ENCODE measurements around the gene GALNT2. TPM values are rescaled to one million over a fixed set of nuclear protein-coding genes. Genes with fewer than 3 reads are reported as not detected.

The GALNT2 gene
- polyA plus RNA-seq, 2 of the 4 experiments (the other 2 are of a cell fraction), result 66.9 to 114 TPM

DNA sequence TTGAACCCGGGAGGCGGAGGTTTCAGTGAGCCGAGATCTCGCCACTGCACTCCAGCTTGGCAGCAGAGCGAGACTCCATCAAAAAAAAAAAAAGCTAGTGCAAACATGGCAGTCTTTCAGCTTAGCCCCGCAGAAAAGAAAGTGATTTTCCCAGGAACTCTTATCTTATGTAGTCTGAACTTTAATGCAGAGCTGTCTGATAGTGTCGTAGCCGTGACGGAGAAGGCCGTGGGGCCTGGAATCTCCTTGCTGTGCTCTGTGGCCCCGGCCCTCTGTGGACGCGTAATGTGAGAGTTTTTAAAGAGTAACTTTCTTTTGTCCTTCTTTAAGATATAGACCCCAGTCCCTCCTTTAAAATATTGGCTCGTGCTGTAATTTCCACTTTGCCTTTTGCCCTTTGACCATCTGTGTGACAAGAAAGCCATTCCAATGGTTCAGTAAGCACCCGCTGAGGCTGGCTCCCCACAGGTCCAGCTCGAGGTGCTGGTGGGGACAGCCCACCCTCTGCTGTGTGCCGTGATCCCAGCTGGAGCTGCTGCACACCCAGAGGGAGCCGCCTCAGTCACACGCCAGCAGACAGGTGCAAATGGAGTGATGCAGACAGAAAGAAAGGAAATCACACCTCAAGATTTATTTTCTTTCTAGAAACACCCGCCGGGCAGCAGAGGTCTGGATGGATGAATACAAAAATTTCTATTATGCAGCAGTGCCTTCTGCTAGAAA lies 195.1 kb downstream of the GALNT2 start:
- Histone ChIP-seq H3K27ac (no peak overlapping the region), H3K4me1 (no peaks in the 10 kb centered on the region), H3K4me2 (no peak overlapping the region), H3K4me3 (no peak overlapping the region), H3K9me3 (no peaks in the 10 kb centered on the region)
- WGBS (ENCODE audit: missing lambda C conversion rate), result 91% methylated on average over 20 of the region's 21 CpGs
- ATAC-seq (no peak), FAIRE-seq (no peak), DNase-seq (ENCODE audit: low read depth in 1 of 2, low spot score in 1 of 2) (no peak)
- no peak for TF ChIP-seq FOXS1 (CRISPR knock-in tag; IDR thresholded peaks at IDR 0.05)
- no peak for TF ChIP-seq HOXB5 (CRISPR knock-in tag; IDR thresholded peaks at IDR 0.05)
- TF ChIP-seq REST (IDR thresholded peaks at IDR 0.05), result no peak
- TF ChIP-seq ATOH8 (CRISPR knock-in tag; IDR thresholded peaks at IDR 0.05; ENCODE audit: low read depth), result no peak
- no peak for TF ChIP-seq NR3C1 (IDR thresholded peaks at IDR 0.05)
- TF ChIP-seq HMGXB4 (CRISPR knock-in tag; IDR thresholded peaks at IDR 0.05; ENCODE audit: borderline replicate concordance), result no peak
- ChIA-PET CTCF (interaction anchor here (0.6 to 1.3 kb wide), 4 partner anchors 9 to 601 kb away, joined by 3 to 5 read pairs (median 4); no protein-coding TSS in a partner anchor), POLR2A (no interaction called here)

DNA sequence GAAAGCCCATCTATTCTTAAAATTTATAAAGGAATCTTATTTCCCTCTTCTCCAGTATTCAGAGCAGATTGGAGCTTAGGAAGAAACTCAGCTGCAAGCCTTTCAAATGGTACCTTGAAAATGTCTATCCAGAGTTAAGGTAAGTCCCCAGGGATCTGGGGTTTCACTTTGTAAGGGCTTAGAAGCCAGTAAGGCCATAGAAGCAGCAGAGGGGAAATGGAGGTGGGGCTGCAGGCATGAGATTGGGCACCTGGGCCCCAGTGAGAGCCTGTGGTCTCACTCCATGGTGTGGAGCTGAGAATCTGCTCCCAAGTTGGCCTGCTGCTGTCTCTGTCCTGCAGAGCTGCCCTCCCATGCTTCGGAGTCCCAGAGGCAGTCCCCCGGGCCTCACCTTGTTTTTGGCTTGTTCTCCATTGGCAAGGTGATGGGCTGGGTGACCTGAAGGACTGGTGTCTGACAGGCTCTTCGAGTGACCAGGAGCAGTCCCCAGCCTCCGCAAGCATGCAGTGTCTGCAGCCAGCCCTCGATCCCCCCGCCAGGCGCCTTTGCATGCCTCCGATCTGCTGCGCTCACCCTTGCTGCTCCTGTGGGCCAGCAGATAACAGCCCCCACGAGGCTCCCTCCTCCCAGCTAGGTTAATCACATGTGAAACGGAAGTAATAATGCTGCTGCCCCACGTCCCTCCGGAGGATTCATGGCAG lies 196.0 kb downstream of the GALNT2 start:
- CTCF ChIA-PET, result interaction anchor here (1.2 kb wide), 1 partner anchor 17 kb away, joined by 3 read pairs; no protein-coding TSS in a partner anchor
- no peak for ATAC-seq

DNA sequence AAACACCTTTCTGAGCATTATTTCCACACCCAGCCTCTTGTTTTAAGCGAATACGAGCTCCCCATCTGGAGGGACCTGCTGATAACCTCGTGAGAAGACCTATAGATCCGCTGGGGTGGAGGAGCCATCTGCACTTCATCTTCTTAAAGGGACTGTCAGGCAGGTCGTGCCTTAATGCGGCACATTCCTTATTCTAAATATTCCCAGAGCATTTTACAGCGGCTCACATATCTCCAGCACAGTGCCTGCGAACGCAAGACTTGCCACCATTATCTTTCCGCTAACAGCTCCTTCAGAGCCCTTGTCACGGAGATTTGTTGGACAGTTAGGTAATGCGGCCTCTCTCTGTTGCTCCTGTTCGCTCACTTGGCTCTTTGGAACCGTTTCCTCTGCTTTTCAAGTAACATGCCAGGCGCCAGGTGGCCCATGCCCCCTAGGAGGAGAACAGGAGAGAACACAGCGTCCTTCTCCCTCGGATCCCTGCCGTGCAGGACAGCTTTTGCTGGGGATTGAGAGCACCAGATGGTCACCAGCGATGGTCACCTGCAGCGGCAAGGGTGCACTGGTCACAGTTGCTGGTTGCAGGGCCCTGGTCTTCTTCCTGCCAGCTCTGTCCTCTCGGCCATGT lies 196.6 kb downstream of the GALNT2 start:
- Histone ChIP-seq H3K27ac (no peak overlapping the region), H3K9me3 (no peaks in the 10 kb centered on the region), H3K4me3 (no peak overlapping the region), H3K4me2 (no peak overlapping the region), H3K4me1 (peaks cover 3% of the 10 kb centered on the region; the same call in 1 of the 3 replicates)
- TF ChIP-seq HEYL (CRISPR knock-in tag; IDR thresholded peaks at IDR 0.05), result no peak
- TF ChIP-seq RCOR1 (IDR thresholded peaks at IDR 0.05; ENCODE audit: low read depth, low read length), result no peak
- no peak for TF ChIP-seq JUN (IDR thresholded peaks at IDR 0.05)
- no peak for TF ChIP-seq POLR2AphosphoS2 (conservative IDR thresholded peaks at IDR 0.05; ENCODE audit: low read length)
- TF ChIP-seq BCL3 (IDR thresholded peaks at IDR 0.05), result no peak
- TF ChIP-seq CHD4 (IDR thresholded peaks at IDR 0.05; ENCODE audit: borderline replicate concordance), result no peak
- TF ChIP-seq ATOH8 (CRISPR knock-in tag; IDR thresholded peaks at IDR 0.05; ENCODE audit: low read depth), result no peak
- no peak for TF ChIP-seq KDM5A (IDR thresholded peaks at IDR 0.05)
- DNase-seq (ENCODE audit: low read depth in 1 of 2, low spot score in 1 of 2), result no peak
- CTCF ChIA-PET, result no interaction called here
- no peak for FAIRE-seq
- POLR2A ChIA-PET, result no interaction called here
- no peak for ATAC-seq
- 95% methylated on average over 21 of the region's 21 CpGs for WGBS (ENCODE audit: missing lambda C conversion rate)

More for the DNA sequence above, 196.0 kb downstream of the GALNT2 start:
- FAIRE-seq (no peak), DNase-seq (ENCODE audit: low read depth in 1 of 2, low spot score in 1 of 2) (no peak)
- Histone ChIP-seq H3K9me3 (no peaks in the 10 kb centered on the region), H3K4me3 (no peak overlapping the region), H3K4me2 (no peak overlapping the region), H3K27ac (no peak overlapping the region), H3K4me1 (no peaks in the 10 kb centered on the region)
- WGBS (ENCODE audit: missing lambda C conversion rate), result 96% methylated on average over 13 of the region's 13 CpGs
- TF ChIP-seq RCOR1 (IDR thresholded peaks at IDR 0.05; ENCODE audit: low read depth, low read length), result no peak
- no peak for TF ChIP-seq CEBPB (IDR thresholded peaks at IDR 0.05)
- no peak for TF ChIP-seq PBX3 (IDR thresholded peaks at IDR 0.05)
- POLR2A ChIA-PET, result no interaction called here

All from A549 (cell line).